SHP77 treated with DMSO at 0.1 percent for 48 hours (cell line): ENCODE measurements around the gene PLCL1.

Experiments used
- DNase-seq: peaks from one replicate; lab custom pipeline; 2025; lab: John Stamatoyannopoulos, UW

PLCL1 gene

GRCh38 chr2:197954328-197954727 is 149.9 kb downstream of the PLCL1 start:
- DNase-seq = no peak

DNA sequence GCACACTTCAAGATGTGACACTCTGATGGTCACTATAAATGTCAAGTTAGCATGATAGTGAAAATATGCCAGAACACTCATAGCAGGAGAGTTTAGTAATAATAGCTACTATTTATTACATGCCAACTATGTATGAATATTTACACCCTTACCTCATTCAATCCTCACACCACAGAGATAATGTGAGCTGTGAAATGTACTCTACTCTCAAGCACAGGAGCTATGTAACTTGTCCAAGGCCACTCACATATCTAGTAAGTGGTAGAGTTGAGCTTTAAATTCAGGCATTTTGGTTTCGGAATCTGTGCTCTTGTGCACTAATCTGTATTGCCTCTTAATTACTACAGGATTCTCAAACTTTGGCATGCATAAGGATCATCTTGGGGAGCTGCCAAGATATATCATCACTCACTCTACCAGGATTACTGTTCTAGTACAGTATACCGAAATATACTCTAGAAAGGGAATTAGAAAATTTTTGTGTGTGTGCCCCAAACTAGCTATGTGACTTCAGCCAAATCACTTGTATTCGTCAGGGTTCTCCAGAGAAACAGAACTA is 154.3 kb downstream of the PLCL1 start:
- no peak for DNase-seq

GRCh38 chr2:197959383-197959782 is 155.0 kb downstream of the PLCL1 start:
- no peak for DNase-seq

DNA sequence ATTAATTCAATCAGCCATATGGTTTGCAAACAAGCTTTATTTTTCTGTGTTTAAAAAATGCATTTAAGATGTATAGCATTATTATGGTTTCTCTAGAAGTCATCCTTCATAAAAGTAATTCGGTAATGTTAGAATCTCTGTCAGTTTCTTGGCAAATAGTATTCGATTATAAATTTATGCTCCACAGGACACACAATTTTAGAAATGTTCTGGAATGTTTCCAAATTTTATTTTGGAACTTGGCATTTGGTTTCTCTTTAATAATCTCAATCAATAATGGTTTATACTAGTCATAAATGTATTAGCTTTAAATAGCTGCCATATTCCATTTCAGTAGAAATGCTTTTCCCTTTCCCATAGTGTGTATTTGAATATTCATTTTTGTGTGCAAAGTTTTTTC is 156.4 kb downstream of the PLCL1 start:
- DNase-seq = no peak

- no peak for DNase-seq
Measured at GRCh38 chr2:197964720-197965119, 160.3 kb downstream of the PLCL1 start.

GRCh38 chr2:197965756-197966155 is 161.4 kb downstream of the PLCL1 start:
- no peak for DNase-seq

GRCh38 chr2:197969391-197969893 is 165.0 kb downstream of the PLCL1 start:
- DNase-seq = no peak

- no peak for DNase-seq
Measured at GRCh38 chr2:197972061-197972460, 167.7 kb downstream of the PLCL1 start.

DNA sequence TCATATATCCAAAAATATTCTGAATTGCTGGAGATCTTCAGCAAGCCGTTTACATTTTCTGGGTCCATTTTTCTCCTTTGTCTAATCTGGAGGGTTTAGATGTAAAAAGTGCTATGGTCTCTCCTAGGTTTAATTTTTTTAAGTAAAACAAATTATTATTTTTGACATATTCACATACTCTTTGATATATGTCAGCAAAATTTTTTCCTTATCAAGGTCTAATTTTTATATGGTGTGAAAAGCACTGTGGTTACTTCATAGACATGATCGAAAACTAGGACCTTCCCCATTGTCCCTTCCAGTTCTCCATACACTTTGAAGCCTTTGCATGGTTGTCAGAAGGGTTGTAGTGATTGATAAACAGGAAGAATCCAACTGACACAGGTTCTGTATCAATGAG is 168.2 kb downstream of the PLCL1 start:
- no peak for DNase-seq

DNA sequence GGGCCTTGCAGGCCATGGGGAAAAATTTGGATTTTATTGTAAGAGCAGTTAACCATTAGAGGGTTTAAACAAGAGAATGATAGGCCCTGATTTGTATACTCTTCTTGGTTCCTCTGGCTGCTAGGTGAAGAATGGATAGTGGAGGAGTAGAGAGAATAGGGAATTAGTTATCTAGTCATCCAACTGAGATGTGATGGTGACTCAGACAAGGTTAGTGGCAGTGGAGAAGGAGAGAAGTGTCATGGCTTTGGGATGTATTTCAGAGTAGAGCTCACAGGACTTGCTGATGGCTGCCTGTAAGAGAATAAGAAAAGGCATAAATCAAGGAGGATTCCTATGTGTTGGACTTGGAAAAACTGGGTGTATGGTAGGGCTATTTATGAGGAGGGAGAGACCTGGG is 169.4 kb downstream of the PLCL1 start:
- DNase-seq = no peak

- no peak for DNase-seq
Measured at GRCh38 chr2:197975931-197976519, 171.6 kb downstream of the PLCL1 start.

DNA sequence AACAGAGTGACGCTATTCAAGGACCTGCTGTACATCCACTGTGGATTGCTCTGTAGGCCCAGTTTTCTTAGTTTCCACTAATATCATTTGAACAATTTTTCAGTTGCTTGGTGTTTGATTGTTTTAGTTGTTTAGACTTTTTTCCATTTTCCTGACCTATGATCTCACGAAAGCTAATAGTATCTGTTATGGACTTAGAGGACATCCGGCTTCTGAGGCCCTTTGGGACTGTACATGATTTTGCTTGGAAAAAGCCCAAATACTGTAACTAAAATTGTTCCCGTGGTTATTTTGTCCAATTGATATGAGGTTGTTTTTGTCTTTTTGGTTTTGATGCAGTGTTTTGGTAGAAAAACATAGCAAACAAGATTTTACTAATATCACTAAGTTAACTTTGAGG is 174.6 kb downstream of the PLCL1 start:
- no peak for DNase-seq

DNA sequence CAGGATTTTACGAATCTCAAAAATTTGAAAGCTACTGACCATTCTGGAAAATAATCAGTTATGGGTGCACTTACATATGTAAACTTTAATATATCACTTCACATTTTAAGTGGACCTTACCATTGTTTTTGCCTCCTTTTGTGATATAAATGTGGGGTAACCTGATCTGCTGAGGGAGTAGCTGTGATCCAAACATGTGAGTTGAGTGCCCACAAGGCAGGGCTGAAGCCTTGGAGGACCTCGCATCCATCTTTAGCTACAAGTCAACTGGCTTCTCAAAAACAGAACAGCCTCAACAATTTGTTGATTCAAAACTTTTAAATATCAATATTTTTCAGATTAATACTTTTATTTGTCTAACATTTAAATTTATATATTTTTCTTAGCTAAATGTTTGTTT is 178.2 kb downstream of the PLCL1 start:
- DNase-seq = no peak

DNA sequence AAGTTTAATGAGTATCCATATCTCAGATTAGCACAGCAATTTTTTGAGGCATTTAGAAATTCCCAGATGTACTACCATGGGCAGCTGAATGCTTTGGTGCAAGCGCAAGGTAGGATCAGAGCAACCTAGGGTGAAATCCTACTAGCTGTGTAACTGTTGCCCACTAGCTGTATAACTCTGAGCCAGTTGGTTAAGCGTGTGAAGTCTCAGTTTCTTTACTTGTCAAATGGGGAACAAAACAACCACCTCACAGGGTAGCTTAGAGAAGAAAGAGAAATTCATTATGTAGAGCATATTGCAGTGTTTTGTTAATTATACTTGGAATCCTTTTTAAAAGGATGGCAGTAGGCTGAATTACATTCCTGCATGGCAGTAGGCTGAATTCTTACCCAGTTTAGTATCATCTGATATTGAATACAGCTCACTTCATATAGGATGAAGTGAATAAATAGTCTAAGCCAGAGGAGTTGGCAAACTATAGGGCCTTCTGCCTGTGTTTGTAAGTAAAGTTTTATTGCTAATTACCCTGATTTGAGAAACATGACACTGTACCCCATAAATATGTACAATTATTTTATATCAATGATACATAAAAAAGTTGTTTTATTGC is 180.7 kb downstream of the PLCL1 start:
- no peak for DNase-seq

- DNase-seq = no peak
Measured at GRCh38 chr2:197986977-197987376, 182.6 kb downstream of the PLCL1 start.

DNA sequence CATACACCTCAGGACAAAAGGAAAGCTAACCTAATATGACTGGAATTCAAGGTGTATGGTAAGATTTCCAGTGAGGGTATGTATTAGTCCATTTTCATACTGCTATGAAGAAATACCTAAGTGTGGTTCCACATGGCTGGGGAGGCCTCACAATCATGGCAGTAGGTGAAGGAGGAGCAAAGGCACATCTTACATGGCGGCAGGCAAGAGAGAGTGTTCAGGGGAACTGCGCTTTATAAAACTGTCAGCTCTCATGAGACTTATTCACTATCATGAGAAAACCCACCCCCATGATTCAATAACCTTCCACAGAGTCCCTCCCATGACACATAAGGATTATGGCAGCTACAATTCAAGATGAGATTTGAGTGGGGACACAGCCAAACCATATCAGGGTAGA is 186.0 kb downstream of the PLCL1 start:
- no peak for DNase-seq

- DNase-seq = no peak
Measured at GRCh38 chr2:197992482-197993133, 188.2 kb downstream of the PLCL1 start.

DNA sequence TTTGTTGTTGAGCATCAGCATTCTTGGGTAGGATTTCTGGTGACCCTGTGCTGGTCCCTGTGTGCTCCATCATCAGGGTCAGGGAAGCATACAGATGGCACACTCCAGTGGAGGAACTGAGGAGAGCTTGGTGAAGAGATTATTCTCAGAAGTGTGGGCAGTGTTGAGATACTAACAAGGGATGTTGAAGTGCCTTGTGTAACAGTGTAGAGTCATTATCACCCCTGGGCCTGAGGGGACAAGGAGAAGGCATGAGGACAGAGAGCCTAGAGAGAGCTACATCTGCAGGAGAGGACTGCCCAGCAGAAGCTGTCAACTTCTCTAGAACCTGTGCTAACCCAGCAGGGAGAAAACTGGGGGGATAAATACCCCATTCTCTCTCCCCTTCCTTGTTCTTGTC is 189.0 kb downstream of the PLCL1 start:
- DNase-seq = no peak

DNA sequence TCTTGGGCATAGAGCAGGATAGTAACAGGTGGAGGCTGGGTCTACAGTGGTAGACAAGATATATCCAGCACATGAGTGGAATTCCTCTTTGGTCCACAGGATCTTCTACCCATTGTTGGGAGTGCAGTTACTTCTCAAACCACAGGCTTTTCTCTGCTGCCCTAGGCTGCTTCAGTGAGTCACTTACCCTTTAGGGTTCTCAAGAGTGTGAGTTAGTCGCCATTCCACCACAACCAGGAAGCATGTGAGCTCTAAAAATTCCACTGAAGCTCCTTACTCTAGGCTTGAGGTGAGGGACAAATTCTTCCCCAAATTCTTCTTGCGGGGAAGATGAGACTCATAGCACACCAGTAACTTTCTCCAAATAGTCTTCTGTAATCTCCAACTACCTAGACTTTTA is 189.4 kb downstream of the PLCL1 start:
- no peak for DNase-seq

GRCh38 chr2:197994751-197995150 is 190.4 kb downstream of the PLCL1 start:
- no peak for DNase-seq

- no peak for DNase-seq
Measured at GRCh38 chr2:197996583-197996982, 192.2 kb downstream of the PLCL1 start.

DNA sequence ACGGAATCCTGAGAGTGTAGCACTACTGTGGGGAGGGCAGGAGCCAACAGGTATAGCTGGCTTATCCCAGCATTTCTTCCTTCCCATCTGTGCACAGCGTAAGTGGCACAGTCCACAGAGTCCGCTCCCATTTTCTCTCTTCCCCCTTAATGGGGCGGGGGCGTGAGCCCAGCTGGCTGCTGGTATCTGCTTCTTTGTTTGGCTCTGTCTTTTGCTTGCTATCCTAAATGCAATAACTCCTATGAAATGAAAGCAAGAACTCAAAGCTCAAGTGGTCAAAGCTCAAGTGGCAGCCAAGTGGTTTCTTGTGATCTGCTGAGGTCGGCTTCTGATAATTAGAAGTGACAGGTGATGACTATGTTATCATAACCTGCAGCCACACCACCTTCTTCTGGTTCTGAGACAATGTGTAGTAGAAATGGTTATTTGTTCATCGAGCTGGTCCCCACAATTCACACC is 192.7 kb downstream of the PLCL1 start:
- DNase-seq = no peak

GRCh38 chr2:197998702-197999101 is 194.3 kb downstream of the PLCL1 start:
- no peak for DNase-seq
